ENCODE data around the gene PDZD8. TPM values are rescaled to one million over a fixed set of nuclear protein-coding genes. Genes with fewer than 3 reads are reported as not detected.
"Not testable (repeated sequence)": the region's sequence is repeated elsewhere in the genome, so short reads cannot be mapped to it uniquely, and the experiment has no call there.

The PDZD8 gene
- total and polyA plus RNA-seq, 5 donors = 3.7 to 25.9 (median 24.0) TPM

GRCh38 chr10:117313641-117314040 is 61.6 kb downstream of the PDZD8 start:
- WGBS = 97% methylated on average over 1 of the region's 1 CpG
- Histone ChIP-seq H3K27ac (ENCODE audit: low read length) (no peak overlapping the region), H3K4me3 (ENCODE audit: low read length) (no peak overlapping the region), H3K4me1 (ENCODE audit: control insufficient read depth, insufficient read depth, low read length) (no peaks in the 10 kb centered on the region), H3K9me3 (ENCODE audit: control insufficient read depth, low read length) (no peaks in the 10 kb centered on the region), H3K27me3 (ENCODE audit: control insufficient read depth, insufficient read depth) (no peaks in the 10 kb centered on the region)
- ATAC-seq (no peak), DNase-seq (no peak)
- intact Hi-C loops (cut with DNase I) = no loop called here

GRCh38 chr10:117312430-117312829 is 62.8 kb downstream of the PDZD8 start:
- Histone ChIP-seq H3K4me3 (ENCODE audit: low read length) (no peak overlapping the region), H3K4me1 (ENCODE audit: control insufficient read depth, insufficient read depth, low read length) (no peaks in the 10 kb centered on the region), H3K27ac (ENCODE audit: low read length) (no peak overlapping the region), H3K27me3 (ENCODE audit: control insufficient read depth, insufficient read depth) (no peaks in the 10 kb centered on the region), H3K9me3 (ENCODE audit: control insufficient read depth, low read length) (no peaks in the 10 kb centered on the region)
- 96% methylated on average over 4 of the region's 4 CpGs for WGBS
- intact Hi-C loops (cut with DNase I) = no loop called here
- DNase-seq (no peak), ATAC-seq (no peak)

GRCh38 chr10:117311261-117311660 is 64.0 kb downstream of the PDZD8 start:
- no peak overlapping the region for H3K27ac ChIP-seq (ENCODE audit: low read length)
- intact Hi-C loops (cut with DNase I) = no loop called here
- DNase-seq (no peak), ATAC-seq (no peak)
- H3K27me3 ChIP-seq (ENCODE audit: control insufficient read depth, insufficient read depth) = no peaks in the 10 kb centered on the region
- no peaks in the 10 kb centered on the region for H3K4me1 ChIP-seq (ENCODE audit: control insufficient read depth, insufficient read depth, low read length)
- 97% methylated on average over 5 of the region's 5 CpGs for WGBS
- no peak overlapping the region for H3K4me3 ChIP-seq (ENCODE audit: low read length)
- no peaks in the 10 kb centered on the region for H3K9me3 ChIP-seq (ENCODE audit: control insufficient read depth, low read length)

GRCh38 chr10:117306674-117307073 is 68.6 kb downstream of the PDZD8 start:
- Histone ChIP-seq H3K4me1 (ENCODE audit: control insufficient read depth, insufficient read depth, low read length) (no peaks in the 10 kb centered on the region), H3K27ac (ENCODE audit: low read length) (no peak overlapping the region), H3K4me3 (ENCODE audit: low read length) (no peak overlapping the region), H3K9me3 (ENCODE audit: control insufficient read depth, low read length) (no peaks in the 10 kb centered on the region), H3K27me3 (ENCODE audit: control insufficient read depth, insufficient read depth) (no peaks in the 10 kb centered on the region)
- intact Hi-C loops (cut with DNase I) = no loop called here
- no peak for ATAC-seq
- DNase-seq = no peak

GRCh38 chr10:117303451-117303850 is 71.8 kb downstream of the PDZD8 start:
- H3K27ac ChIP-seq (ENCODE audit: low read length); intact Hi-C loops (cut with DNase I); DNase-seq; ATAC-seq; H3K9me3 ChIP-seq (ENCODE audit: control insufficient read depth, low read length); H3K27me3 ChIP-seq (ENCODE audit: control insufficient read depth, insufficient read depth); H3K4me1 ChIP-seq (ENCODE audit: control insufficient read depth, insufficient read depth, low read length); H3K4me3 ChIP-seq (ENCODE audit: low read length): not testable (repeated sequence)
- WGBS = 97% methylated on average over 3 of the region's 3 CpGs

- no peaks in the 10 kb centered on the region for H3K4me1 ChIP-seq (ENCODE audit: control insufficient read depth, insufficient read depth, low read length)
- H3K9me3 ChIP-seq (ENCODE audit: control insufficient read depth, low read length) = no peaks in the 10 kb centered on the region
- no peak overlapping the region for H3K4me3 ChIP-seq (ENCODE audit: low read length)
- H3K27me3 ChIP-seq (ENCODE audit: control insufficient read depth, insufficient read depth) = no peaks in the 10 kb centered on the region
- ATAC-seq = no peak
- no peak overlapping the region for H3K27ac ChIP-seq (ENCODE audit: low read length)
- no peak for DNase-seq
- intact Hi-C loops (cut with DNase I) = no loop called here
- WGBS = 100% methylated on average over 1 of the region's 1 CpG
These were observed 74.6 kb downstream of the PDZD8 start for GRCh38 chr10:117300671-117301070.

GRCh38 chr10:117299435-117299834 is 75.8 kb downstream of the PDZD8 start:
- H3K4me3 ChIP-seq (ENCODE audit: low read length) = no peak overlapping the region
- ATAC-seq (no peak), DNase-seq (no peak)
- no peak overlapping the region for H3K27ac ChIP-seq (ENCODE audit: low read length)
- intact Hi-C loops (cut with DNase I) = no loop called here
- no peaks in the 10 kb centered on the region for H3K9me3 ChIP-seq (ENCODE audit: control insufficient read depth, low read length)
- no peaks in the 10 kb centered on the region for H3K4me1 ChIP-seq (ENCODE audit: control insufficient read depth, insufficient read depth, low read length)
- H3K27me3 ChIP-seq (ENCODE audit: control insufficient read depth, insufficient read depth) = no peaks in the 10 kb centered on the region

- DNase-seq (no peak), ATAC-seq (no peak)
- Histone ChIP-seq H3K27me3 (ENCODE audit: control insufficient read depth, insufficient read depth) (no peaks in the 10 kb centered on the region), H3K4me3 (ENCODE audit: low read length) (no peak overlapping the region), H3K27ac (ENCODE audit: low read length) (no peak overlapping the region), H3K9me3 (ENCODE audit: control insufficient read depth, low read length) (no peaks in the 10 kb centered on the region), H3K4me1 (ENCODE audit: control insufficient read depth, insufficient read depth, low read length) (no peaks in the 10 kb centered on the region)
- 89% methylated on average over 1 of the region's 1 CpG for WGBS
- intact Hi-C loops (cut with DNase I) = no loop called here
These were observed 77.0 kb downstream of the PDZD8 start for GRCh38 chr10:117298219-117298618.

GRCh38 chr10:117294735-117295134 is 80.5 kb downstream of the PDZD8 start:
- 97% methylated on average over 2 of the region's 2 CpGs for WGBS
- Histone ChIP-seq H3K4me1 (ENCODE audit: control insufficient read depth, insufficient read depth, low read length) (no peaks in the 10 kb centered on the region), H3K27me3 (ENCODE audit: control insufficient read depth, insufficient read depth) (no peaks in the 10 kb centered on the region), H3K4me3 (ENCODE audit: low read length) (no peak overlapping the region), H3K9me3 (ENCODE audit: control insufficient read depth, low read length) (no peaks in the 10 kb centered on the region), H3K27ac (ENCODE audit: low read length) (no peak overlapping the region)
- ATAC-seq (no peak), DNase-seq (no peak)
- intact Hi-C loops (cut with DNase I) = no loop called here

GRCh38 chr10:117294039-117294645 is 81.1 kb downstream of the PDZD8 start:
- DNase-seq (no peak), ATAC-seq (no peak)
- H3K9me3 ChIP-seq (ENCODE audit: control insufficient read depth, low read length) = no peaks in the 10 kb centered on the region
- H3K4me1 ChIP-seq (ENCODE audit: control insufficient read depth, insufficient read depth, low read length) = no peaks in the 10 kb centered on the region
- H3K27me3 ChIP-seq (ENCODE audit: control insufficient read depth, insufficient read depth) = no peaks in the 10 kb centered on the region
- no peak overlapping the region for H3K4me3 ChIP-seq (ENCODE audit: low read length)
- no peak overlapping the region for H3K27ac ChIP-seq (ENCODE audit: low read length)
- 99% methylated on average over 1 of the region's 1 CpG for WGBS
- intact Hi-C loops (cut with DNase I) = no loop called here

GRCh38 chr10:117290872-117291271 is 84.4 kb downstream of the PDZD8 start:
- H3K27me3 ChIP-seq (ENCODE audit: control insufficient read depth, insufficient read depth); intact Hi-C loops (cut with DNase I); H3K4me1 ChIP-seq (ENCODE audit: control insufficient read depth, insufficient read depth, low read length); DNase-seq; H3K9me3 ChIP-seq (ENCODE audit: control insufficient read depth, low read length); ATAC-seq; H3K4me3 ChIP-seq (ENCODE audit: low read length); H3K27ac ChIP-seq (ENCODE audit: low read length): not testable (repeated sequence)
- WGBS = 96% methylated on average over 10 of the region's 10 CpGs

All from right cardiac atrium (tissue), 5 donors.